PC-3 (cell line): ENCODE results near the gene SPPL2C. TPM values are rescaled to one million over a fixed set of nuclear protein-coding genes. Genes with fewer than 3 reads are reported as not detected.
"Not testable (repeated sequence)": the region's sequence is repeated elsewhere in the genome, so short reads cannot be mapped to it uniquely, and the experiment has no call there.

Source experiments
- ATAC-seq: fragments of 200-7000 bp; cut with Tn5 transposase; 2 replicates; pipeline ENCODE4 v1.9.1; 2020; ENCODE audit warnings: mild to moderate bottlenecking, moderate library complexity
- BruUV-seq: library from RNA; stranded (reverse); fragments of 400-500 nt; replicated peaks from 2 replicates; lab custom pipeline; 2021; lab: Mats Ljungman, UMichigan
- CTCF ChIA-PET: fragments of 300-600 bp; sonication (Branson Sonifier 250); formaldehyde crosslinking; loops from one replicate; lab custom pipeline; 2022; ENCODE audit warnings: antibody characterized with exemption; lab: Charles Lee
- POLR2A ChIA-PET: fragments of 300-600 bp; sonication (Branson Sonifier 250); formaldehyde crosslinking; loops from one replicate; lab custom pipeline; 2022; ENCODE audit warnings: antibody characterized with exemption; ENCODE audit not compliant: unreplicated experiment; lab: Charles Lee
- DNase-seq: peaks from one replicate; pipeline ENCODE4 v3.0.0-alpha.2; 2015
- H2AFZ ChIP-seq: fragments of 300-600 bp; sonication (generic); 2 replicates; pipeline ENCODE4 v1.6.0; 2016; ENCODE audit warnings: antibody characterized with exemption, low read length
- H3F3A ChIP-seq: fragments of 300-600 bp; sonication (generic); one replicate; pipeline ENCODE4 v1.6.0; 2017; ENCODE audit warnings: antibody characterized with exemption, low read length, control low read depth, mild to moderate bottlenecking; ENCODE audit not compliant: unreplicated experiment
- H3K27ac ChIP-seq: fragments of 300-600 bp; sonication (generic); 2 replicates; pipeline ENCODE4 v1.5.1; 2016; ENCODE audit warnings: mild to moderate bottlenecking, low read length
- H3K27me3 ChIP-seq: fragments of 300-600 bp; sonication (generic); 2 replicates; pipeline ENCODE4 v1.6.1; 2016; ENCODE audit warnings: low read length, mixed read lengths
- H3K36me3 ChIP-seq: fragments of 300-600 bp; sonication (generic); 2 replicates; pipeline ENCODE4 v1.6.1; 2016; ENCODE audit warnings: low read depth, mixed run types, low read length, mixed read lengths
- H3K4me1 ChIP-seq: fragments of 300-600 bp; sonication (generic); 2 replicates; pipeline ENCODE4 v1.5.1; 2016; ENCODE audit warnings: low read length; ENCODE audit not compliant: insufficient read depth
- H3K4me2 ChIP-seq: fragments of 300-600 bp; sonication (generic); 2 replicates; pipeline ENCODE4 v1.6.0; 2016; ENCODE audit warnings: low read length
- H3K4me3 ChIP-seq: fragments of 300-600 bp; sonication (generic); 2 replicates; pipeline ENCODE4 v1.5.1; 2016; ENCODE audit warnings: mild to moderate bottlenecking, low read length, mixed read lengths
- H3K79me2 ChIP-seq: fragments of 300-600 bp; sonication (generic); 2 replicates; pipeline ENCODE4 v1.6.1; 2017; ENCODE audit warnings: low read length, mixed read lengths
- H3K9ac ChIP-seq: fragments of 300-600 bp; sonication (generic); 2 replicates; pipeline ENCODE4 v1.6.0; 2016; ENCODE audit warnings: mild to moderate bottlenecking, low read length
- H3K9me2 ChIP-seq: fragments of 300-600 bp; sonication (generic); replicated peaks from 2 replicates; pipeline ENCODE4 v1.6.1; 2016; ENCODE audit warnings: mixed run types, low read length, mixed read lengths
- H3K9me3 ChIP-seq: fragments of 300-600 bp; sonication (generic); 2 replicates; pipeline ENCODE4 v1.6.1; 2016; ENCODE audit warnings: low read length, mixed read lengths
- H4K20me1 ChIP-seq: fragments of 300-600 bp; sonication (generic); 2 replicates; pipeline ENCODE4 v1.6.1; 2016; ENCODE audit warnings: low read length, mixed read lengths
- CTCF ChIP-seq: fragments of 300-600 bp; sonication (generic); conservative IDR thresholded peaks from 2 replicates; pipeline ENCODE4 v1.5.1; 2017; ENCODE audit warnings: antibody characterized with exemption, low read depth, mild to moderate bottlenecking, low read length
- EZH2 ChIP-seq: fragments of 300-600 bp; sonication (generic); IDR thresholded peaks from one replicate; pipeline ENCODE4 v1.6.1; 2017; ENCODE audit warnings: antibody characterized with exemption, mild to moderate bottlenecking, low read length; ENCODE audit not compliant: unreplicated experiment
- EZH2phosphoT487 ChIP-seq: fragments of 300-600 bp; sonication (generic); IDR thresholded peaks from 2 replicates; pipeline ENCODE4 v1.6.1; 2018; ENCODE audit warnings: mild to moderate bottlenecking, antibody characterized with exemption, low read length, borderline replicate concordance
- intact Hi-C: fragments of 100-400 bp; cut with micrococcal nuclease; formaldehyde crosslinking; loops from 2 replicates; pipeline ENCODE4 v1.9.0; 2023
- total RNA-seq: library from RNA; depleted of rRNA; stranded (reverse); fragments of >200 nt; gene quantifications from 2 replicates; pipeline ENCODE4 v1.2.3, GENCODE V29; 2014

SPPL2C gene
- total RNA-seq, 1 experiment from 2014 or later, result not detected

GRCh38 chr17:45861165-45861564, 16.5 kb downstream of the SPPL2C start:
- intact Hi-C loops, result no loop called here
- Histone ChIP-seq H3K79me2 (no peaks in the 10 kb centered on the region), H3K9ac (no peak overlapping the region), H3K27ac (no peak overlapping the region), H3K27me3 (peaks cover 56% of the 10 kb centered on the region), H3K36me3 (no peaks in the 10 kb centered on the region), H3K9me2 (no peaks in the 10 kb centered on the region), H3K4me2 (no peak overlapping the region), H4K20me1 (no peaks in the 10 kb centered on the region), H3K4me3 (no peak overlapping the region), H3K4me1 (no peaks in the 10 kb centered on the region), H3K9me3 (no peaks in the 10 kb centered on the region), H2AFZ (no peak overlapping the region), H3F3A (no peaks in the 10 kb centered on the region)
- no peak for DNase-seq
- ATAC-seq, result no peak
- POLR2A ChIA-PET, result no interaction called here
- no TSS peak for BruUV-seq
- CTCF ChIA-PET, result interaction anchor here (0.6 kb wide), 1 partner anchor 355 kb away, joined by 3 read pairs; no protein-coding TSS in a partner anchor
- TF ChIP-seq EZH2phosphoT487 (no peak), CTCF (no peak), EZH2 (no peak)

GRCh38 chr17:45862127-45862526, 17.4 kb downstream of the SPPL2C start:
- BruUV-seq, DNase-seq, H3K9me2 ChIP-seq, CTCF ChIA-PET, H4K20me1 ChIP-seq, POLR2A ChIA-PET, H3K36me3 ChIP-seq, H3K9me3 ChIP-seq, H3K79me2 ChIP-seq, H3K27ac ChIP-seq, H3K4me1 ChIP-seq, ATAC-seq, H3K9ac ChIP-seq, H3F3A ChIP-seq, intact Hi-C loops, H3K4me3 ChIP-seq, H3K4me2 ChIP-seq, H2AFZ ChIP-seq: not testable (repeated sequence)
- H3K27me3 ChIP-seq, result peaks cover 64% of the 10 kb centered on the region

DNA sequence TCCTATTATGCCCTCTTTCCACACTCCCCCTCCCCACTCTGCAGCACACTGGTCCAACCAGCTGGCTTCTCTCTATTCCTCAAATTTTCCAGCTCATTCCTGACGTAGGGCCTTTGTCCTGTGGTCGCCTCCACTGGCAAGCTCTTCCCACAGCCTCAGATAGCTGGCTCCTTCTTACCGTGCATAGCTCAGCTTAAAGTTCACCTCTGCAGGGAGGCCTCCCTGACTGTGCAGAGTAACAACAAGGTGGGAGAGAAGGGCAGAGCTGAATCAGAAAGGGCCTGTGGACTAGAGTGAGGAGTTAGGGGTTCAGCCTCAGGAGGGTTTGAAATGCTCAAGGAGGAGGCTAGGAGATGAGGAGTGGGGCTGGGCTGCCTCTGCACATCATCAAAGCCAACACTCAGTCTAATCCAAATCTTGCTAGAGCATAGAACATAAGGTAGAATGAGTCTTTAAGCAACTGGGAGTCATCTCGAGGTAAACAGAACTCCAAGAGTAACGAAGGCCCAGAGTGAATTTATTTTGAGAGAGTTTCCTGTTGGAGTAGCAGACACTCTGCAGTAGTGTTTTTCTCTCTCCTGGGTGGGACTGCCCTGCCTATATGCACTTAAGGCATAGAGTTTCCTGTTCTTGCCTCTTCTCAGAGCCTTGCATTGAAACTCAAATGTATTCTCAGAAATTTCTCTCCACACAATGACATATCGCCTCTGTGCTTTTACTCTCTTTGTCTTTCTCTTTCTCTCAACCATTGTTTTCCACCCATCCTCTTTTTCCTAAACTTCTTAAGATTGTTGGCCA, 19.4 kb downstream of the SPPL2C start:
- ChIA-PET CTCF (no interaction called here), POLR2A (interaction anchor here (0.7 kb wide), 1 partner anchor 901 kb away, joined by 5 read pairs; no protein-coding TSS in a partner anchor)
- no peaks in the 10 kb centered on the region for H3K36me3 ChIP-seq
- H3K27me3 ChIP-seq, result peaks cover 68% of the 10 kb centered on the region
- H3K4me1 ChIP-seq, result no peaks in the 10 kb centered on the region
- no peaks in the 10 kb centered on the region for H4K20me1 ChIP-seq
- no peak for DNase-seq
- no TSS peak for BruUV-seq
- H3K4me2 ChIP-seq, result no peak overlapping the region
- ATAC-seq, result no peak
- H3K79me2 ChIP-seq, result no peaks in the 10 kb centered on the region
- no peak overlapping the region for H3K27ac ChIP-seq
- intact Hi-C loops, result no loop called here
- H3K4me3 ChIP-seq, result no peak overlapping the region
- no peak overlapping the region for H3K9ac ChIP-seq
- H2AFZ ChIP-seq, result no peak overlapping the region
- H3F3A ChIP-seq, result no peaks in the 10 kb centered on the region
- H3K9me2 ChIP-seq, result no peaks in the 10 kb centered on the region
- no peaks in the 10 kb centered on the region for H3K9me3 ChIP-seq
- TF ChIP-seq CTCF (no peak), EZH2phosphoT487 (no peak), EZH2 (no peak)
